GM20000 (cell line): ENCODE data around the gene DIS3L2.

Source experiments
- DNase-seq: peaks from one replicate; pipeline ENCODE4 v3.0.0; 2012; ENCODE audit warnings: low spot score
- TF ChIP-seq, protein P1 (sequence below): IDR thresholded peaks from 2 replicates; pipeline ENCODE4 v1.5.1; 2012; ENCODE audit warnings: mild to moderate bottlenecking, control low read depth; ENCODE audit errors: extremely low read depth, missing control alignments

The DIS3L2 gene

DNA sequence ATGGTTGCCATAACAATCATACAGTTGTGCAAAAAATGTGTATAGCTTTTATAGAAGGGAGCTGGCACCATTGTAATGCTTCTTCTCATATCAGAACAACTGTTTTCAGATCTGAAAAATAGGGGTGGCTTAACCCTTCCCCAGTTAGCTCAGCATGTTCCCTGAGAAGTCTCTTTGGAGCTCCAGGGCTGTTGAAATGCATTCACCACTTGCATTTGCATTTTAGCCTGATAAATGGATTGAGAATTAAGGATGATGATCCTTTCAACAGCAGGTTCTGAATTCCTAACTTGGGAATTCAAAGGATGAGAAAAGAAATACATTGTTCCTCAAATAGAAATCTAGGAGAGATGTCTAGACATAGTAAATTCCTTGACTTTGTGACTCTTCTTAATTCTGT is 235.3 kb downstream of the DIS3L2 start:
- no peak for DNase-seq
- TF ChIP-seq, protein P1, sequence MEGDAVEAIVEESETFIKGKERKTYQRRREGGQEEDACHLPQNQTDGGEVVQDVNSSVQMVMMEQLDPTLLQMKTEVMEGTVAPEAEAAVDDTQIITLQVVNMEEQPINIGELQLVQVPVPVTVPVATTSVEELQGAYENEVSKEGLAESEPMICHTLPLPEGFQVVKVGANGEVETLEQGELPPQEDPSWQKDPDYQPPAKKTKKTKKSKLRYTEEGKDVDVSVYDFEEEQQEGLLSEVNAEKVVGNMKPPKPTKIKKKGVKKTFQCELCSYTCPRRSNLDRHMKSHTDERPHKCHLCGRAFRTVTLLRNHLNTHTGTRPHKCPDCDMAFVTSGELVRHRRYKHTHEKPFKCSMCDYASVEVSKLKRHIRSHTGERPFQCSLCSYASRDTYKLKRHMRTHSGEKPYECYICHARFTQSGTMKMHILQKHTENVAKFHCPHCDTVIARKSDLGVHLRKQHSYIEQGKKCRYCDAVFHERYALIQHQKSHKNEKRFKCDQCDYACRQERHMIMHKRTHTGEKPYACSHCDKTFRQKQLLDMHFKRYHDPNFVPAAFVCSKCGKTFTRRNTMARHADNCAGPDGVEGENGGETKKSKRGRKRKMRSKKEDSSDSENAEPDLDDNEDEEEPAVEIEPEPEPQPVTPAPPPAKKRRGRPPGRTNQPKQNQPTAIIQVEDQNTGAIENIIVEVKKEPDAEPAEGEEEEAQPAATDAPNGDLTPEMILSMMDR = no peak

DNA sequence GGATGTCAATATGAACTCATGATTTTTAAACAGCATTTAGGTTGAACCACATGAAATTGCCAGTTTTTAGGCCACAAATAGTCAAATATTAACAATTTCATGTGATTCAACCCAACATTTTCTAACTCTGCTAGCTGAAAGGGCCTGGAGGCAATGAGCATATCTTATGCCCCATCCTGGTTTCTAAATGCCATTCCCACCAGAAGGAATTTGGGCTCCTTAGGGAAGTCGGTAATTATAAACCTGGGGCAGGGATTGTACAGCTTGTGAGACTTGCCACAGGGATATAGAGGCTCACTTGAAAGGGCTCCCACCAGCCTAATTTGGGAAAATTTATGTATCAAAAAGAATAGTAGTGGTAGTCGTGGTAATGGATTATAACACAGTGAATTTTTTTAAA is 238.7 kb downstream of the DIS3L2 start:
- TF ChIP-seq, protein P1 = no peak
- no peak for DNase-seq

DNA sequence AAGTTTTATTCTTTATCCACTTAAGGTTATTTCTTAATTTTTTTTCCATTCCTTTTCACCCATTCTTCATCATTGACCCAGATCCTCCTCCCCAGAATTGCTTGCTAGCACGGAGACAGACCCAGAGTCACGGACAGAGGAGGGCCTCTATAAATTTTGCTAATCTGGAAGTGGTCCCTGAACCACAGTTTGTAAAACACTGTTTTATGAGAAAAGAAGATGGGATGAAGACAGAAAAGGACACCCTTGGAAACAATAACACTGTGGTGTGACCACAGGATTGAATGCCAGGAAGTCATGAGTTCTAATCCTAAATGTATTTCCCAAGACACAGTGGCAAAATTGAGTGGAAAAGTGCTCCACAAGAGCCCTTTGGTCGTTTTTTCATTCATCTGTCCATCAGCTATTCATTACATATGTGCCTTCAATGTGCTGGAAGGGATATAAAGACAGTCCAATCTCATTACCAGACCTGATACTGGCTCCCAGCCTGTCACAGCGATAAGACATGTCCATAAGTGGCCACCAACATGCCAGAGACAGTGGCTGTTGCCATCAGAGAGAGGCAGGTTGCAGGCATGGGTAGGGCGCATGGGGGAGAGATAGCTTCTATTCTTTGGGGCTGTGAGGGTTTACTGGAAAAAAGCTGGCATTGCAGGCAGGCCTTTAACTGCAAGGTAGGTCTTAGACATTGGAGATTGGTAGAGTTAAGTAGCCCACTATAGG is 241.8 kb downstream of the DIS3L2 start:
- no peak for DNase-seq
- TF ChIP-seq, protein P1 = no peak

DNA sequence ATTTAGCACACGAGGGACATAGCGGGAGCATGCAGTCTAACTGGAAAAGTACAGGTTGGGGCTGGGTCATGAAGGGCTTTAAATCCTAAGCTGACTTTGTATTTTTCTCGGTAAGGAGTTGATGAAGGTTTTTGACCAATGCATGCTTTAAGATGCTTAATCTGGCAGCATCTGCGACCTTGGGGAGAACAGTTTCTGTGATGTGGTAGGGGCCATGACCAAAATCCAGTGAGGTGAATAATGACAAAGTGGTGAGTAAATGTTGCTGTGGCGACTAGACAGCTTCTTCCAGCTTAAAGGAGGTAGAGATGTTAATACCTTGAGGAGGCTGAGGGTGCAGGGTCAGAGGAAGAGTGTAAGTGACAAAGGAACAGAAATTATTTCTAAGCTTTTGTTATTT is 242.4 kb downstream of the DIS3L2 start:
- TF ChIP-seq, protein P1 = no peak
- DNase-seq = no peak

DNA sequence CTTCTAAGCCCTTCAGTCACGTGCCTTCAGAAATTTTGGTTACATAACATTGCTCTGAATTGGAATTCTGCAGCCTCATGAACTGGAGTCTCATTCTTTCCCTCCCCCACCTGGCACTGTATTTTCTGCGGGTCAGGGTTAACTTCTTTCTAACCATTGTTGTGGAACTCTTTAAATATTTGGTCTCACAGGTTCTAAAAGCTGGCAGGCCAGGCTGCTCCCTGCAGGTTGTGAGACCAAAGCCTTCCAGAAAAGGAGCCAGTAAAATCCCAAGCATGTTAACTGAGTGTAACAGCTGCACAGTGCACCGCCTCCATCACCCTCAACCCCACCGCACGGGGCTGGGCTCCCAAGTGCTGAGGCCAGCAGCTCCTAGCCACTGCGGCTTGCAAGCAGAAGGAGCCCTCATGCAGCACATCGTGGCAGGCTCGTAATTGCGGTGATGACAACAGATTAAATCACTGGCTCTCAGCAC is 243.0 kb downstream of the DIS3L2 start:
- no peak for DNase-seq
- TF ChIP-seq, protein P1 = no peak

DNA sequence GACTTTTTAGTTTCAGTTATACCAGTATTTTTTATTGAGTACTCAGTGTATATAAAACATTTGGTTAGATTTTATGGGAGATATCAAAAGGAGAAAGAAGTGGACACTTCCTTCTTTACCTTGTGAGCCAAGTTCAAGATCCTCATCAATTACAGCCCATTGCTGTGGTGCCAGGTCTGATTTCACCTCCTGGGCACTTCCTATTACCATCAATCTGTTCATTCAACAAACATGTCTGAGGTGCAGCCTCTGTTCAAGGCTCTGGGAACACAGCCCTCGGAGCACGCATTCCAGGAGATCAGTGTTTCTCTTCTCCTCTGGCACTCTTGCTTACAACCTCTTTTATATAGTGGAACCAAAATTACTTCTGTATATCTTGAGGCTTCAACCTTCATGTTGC is 245.7 kb downstream of the DIS3L2 start:
- TF ChIP-seq, protein P1 = no peak
- DNase-seq = no peak

DNA sequence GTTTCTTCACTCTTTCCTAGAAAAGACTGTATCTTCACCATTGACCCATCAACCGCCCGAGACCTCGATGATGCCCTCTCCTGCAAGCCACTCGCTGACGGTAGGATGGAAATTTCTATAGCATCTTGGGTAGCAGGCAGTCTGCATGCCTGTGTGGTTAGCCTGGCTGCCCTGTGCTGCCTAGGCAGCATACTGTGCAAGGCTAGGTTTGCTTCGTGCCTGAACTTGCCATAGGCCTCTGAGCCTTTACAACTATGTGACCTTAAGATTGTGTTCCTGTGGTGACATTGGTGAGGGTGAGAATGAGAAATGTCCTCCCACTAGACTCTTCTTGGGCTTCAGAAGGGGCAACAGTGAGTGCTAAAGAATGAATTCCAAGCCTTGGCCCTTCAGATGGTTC is 248.8 kb downstream of the DIS3L2 start:
- no peak for DNase-seq
- TF ChIP-seq, protein P1 = no peak
